B cell (primary cell): ENCODE data around the gene KRT79. TPM values are rescaled to one million over a fixed set of nuclear protein-coding genes. Genes with fewer than 3 reads are reported as not detected.

ENCODE experiments used
- ATAC-seq: fragments of 200-7000 bp; cut with Tn5 transposase; one replicate; pipeline ENCODE4 v1.10.0; 2021; ENCODE audit warnings: low read depth, mild to moderate bottlenecking, moderate number of reproducible peaks, moderate library complexity
- CTCF ChIA-PET: fragments of 350-600 bp; sonication (Branson Sonifier 250); formaldehyde crosslinking; loops from one replicate; lab custom pipeline; 2021; ENCODE audit warnings: antibody characterized with exemption, inconsistent platforms; lab: Charles Lee
- POLR2A ChIA-PET: fragments of 350-600 bp; sonication (Branson Sonifier 250); formaldehyde crosslinking; loops from one replicate; lab custom pipeline; 2021; ENCODE audit warnings: antibody characterized with exemption; lab: Charles Lee
- DNase-seq: peaks from one replicate; pipeline ENCODE4 v3.0.0; 2013
- H2AFZ ChIP-seq: 2 replicates; pipeline ENCODE4 v1.6.1; 2012; ENCODE audit warnings: mild to moderate bottlenecking, low read depth, low read length; ENCODE audit not compliant: insufficient read depth, poor library complexity, severe bottlenecking
- H3K27ac ChIP-seq, 2 donors: 1 replicate in 1 of 2; 2 replicates in 1 of 2; pipeline ENCODE4 v1.5.1; 2012 to 2013; ENCODE audit warnings: low read length in 2 of 2, mild to moderate bottlenecking in 2 of 2, moderate library complexity in 1 of 2
- H3K27me3 ChIP-seq, 4 experiments: fragments of 200-600 bp in 1 of 4; sonication (generic) in 1 of 4; replicated peaks in 1 of 4; 1 replicate in 2 of 4; 2 replicates in 2 of 4; pipeline versions ENCODE4 v1.6.1 to v1.7.0; 2013 to 2016; ENCODE audit warnings: low read length in 3 of 4, mild to moderate bottlenecking in 2 of 4, mixed read lengths in 1 of 4, moderate library complexity in 1 of 4; ENCODE audit not compliant: insufficient read depth in 4 of 4, control insufficient read depth in 3 of 4; ENCODE audit errors: control extremely low read depth in 1 of 4
- H3K36me3 ChIP-seq, 2 experiments: replicated peaks in 1 of 2; 1 replicate in 1 of 2; 2 replicates in 1 of 2; pipeline versions ENCODE4 v1.6.1 to v1.7.1; 2013; ENCODE audit warnings: low read length in 1 of 2; ENCODE audit not compliant: insufficient read depth in 2 of 2, control insufficient read depth in 1 of 2; ENCODE audit errors: control extremely low read depth in 1 of 2, extremely low read depth in 1 of 2
- H3K4me1 ChIP-seq, 2 donors: fragments of 200-600 bp in 1 of 2; sonication (generic) in 1 of 2; 1 replicate in 1 of 2; 2 replicates in 1 of 2; pipeline versions ENCODE4 v1.5.1 to v1.6.1; 2013 to 2017; ENCODE audit warnings: low read length in 2 of 2; ENCODE audit not compliant: control insufficient read depth in 2 of 2, insufficient read depth in 2 of 2
- H3K4me2 ChIP-seq: replicated peaks from 2 replicates; pipeline ENCODE3; 2012; ENCODE audit warnings: mild to moderate bottlenecking, low read depth, low read length; ENCODE audit not compliant: poor library complexity, severe bottlenecking
- H3K4me3 ChIP-seq, 5 experiments: fragments of 200-600 bp in 1 of 5; sonication (generic) in 1 of 5; 1 replicate in 3 of 5; 2 replicates in 2 of 5; pipeline versions ENCODE4 v1.5.1 to v1.7.0; 2011 to 2016; ENCODE audit warnings: low read length in 4 of 5, mild to moderate bottlenecking in 4 of 5, low read depth in 2 of 5, control low read depth in 1 of 5, moderate library complexity in 1 of 5; ENCODE audit not compliant: insufficient read depth in 1 of 5; ENCODE audit errors: control extremely low read depth in 1 of 5, extremely low read depth in 1 of 5
- H3K79me2 ChIP-seq: fragments of 200-600 bp; sonication (generic); one replicate; pipeline ENCODE4 v1.6.0; 2016; ENCODE audit warnings: low read length; ENCODE audit not compliant: control insufficient read depth, insufficient read depth
- H3K9ac ChIP-seq: fragments of 200-600 bp; sonication (generic); 2 replicates; pipeline ENCODE4 v1.6.1; 2017; ENCODE audit warnings: mild to moderate bottlenecking, low read length, moderate library complexity
- H3K9me3 ChIP-seq, 3 donors: one replicate each; pipeline versions ENCODE4 v1.6.1 to v1.7.1; 2013; ENCODE audit warnings: low read length in 2 of 3; ENCODE audit not compliant: control insufficient read depth in 2 of 3, insufficient read depth in 1 of 3; ENCODE audit errors: control extremely low read depth in 1 of 3
- H4K20me1 ChIP-seq: 2 replicates; pipeline ENCODE4 v1.6.0; 2012; ENCODE audit warnings: mild to moderate bottlenecking, low read length; ENCODE audit not compliant: insufficient read depth, control insufficient read depth, poor library complexity, severe bottlenecking
- H3K27ac Mint-ChIP-seq: one replicate; pipeline ENCODE4 v1.8.0; 2021; ENCODE audit warnings: mixed read lengths
- H3K27me3 Mint-ChIP-seq: one replicate; pipeline ENCODE4 v1.8.0; 2021; ENCODE audit warnings: mixed read lengths
- H3K4me1 Mint-ChIP-seq: one replicate; pipeline ENCODE4 v1.8.0; 2021; ENCODE audit warnings: mixed read lengths
- H3K4me3 Mint-ChIP-seq: one replicate; pipeline ENCODE4 v1.8.0; 2021; ENCODE audit warnings: mixed read lengths
- H3K9me3 Mint-ChIP-seq: one replicate; pipeline ENCODE4 v1.8.0; 2022; ENCODE audit warnings: mixed read lengths; ENCODE audit not compliant: insufficient read depth
- CTCF ChIP-seq: fragments of 200-600 bp; IDR thresholded peaks from one replicate; pipeline ENCODE4 v1.8.0; 2022; ENCODE audit warnings: antibody characterized with exemption, mild to moderate bottlenecking
- EZH2 ChIP-seq: IDR thresholded peaks from 2 replicates; pipeline ENCODE4 v1.6.1; 2012; ENCODE audit warnings: borderline replicate concordance, low read depth, mild to moderate bottlenecking, moderate library complexity, low read length; ENCODE audit not compliant: insufficient read depth, poor library complexity, severe bottlenecking
- WGBS: methylation state at CpG from one replicate; pipeline ENCODE4 v1.1.5; 2013; ENCODE audit warnings: missing lambda C conversion rate; ENCODE audit not compliant: insufficient coverage; 5-methylcytosine and 5-hydroxymethylcytosine counted together
- intact Hi-C: fragments of 100-400 bp; cut with micrococcal nuclease; formaldehyde crosslinking; loops from one replicate; pipeline ENCODE4 v1.10.0; 2022
- polyA plus RNA-seq: library from polyadenylated mRNA; depleted of rRNA; stranded (reverse); fragments of >200 nt; gene quantifications from 2 replicates; pipeline ENCODE4 v1.2.3, GENCODE V29; 2012
- total RNA-seq, 2 donors: library from RNA; stranded (reverse); fragments of 120-200 nt in 1 of 2; gene quantifications; 1 replicate in 1 of 2; 2 replicates in 1 of 2; pipeline versions ENCODE4 v1.2.3 to v1.2.4, GENCODE V29; 2013 to 2022

KRT79 gene
- total and polyA plus RNA-seq, 2 donors (not counting 1 experiment from before 2014, with no cell fraction given), result not detected

- ChIA-PET POLR2A (no interaction called here), CTCF (no interaction called here)
- Histone ChIP-seq H3K4me3 (no peak overlapping the region), H4K20me1 (no peaks in the 10 kb centered on the region), H3K27ac (no peak overlapping the region), H3K4me2 (no peak overlapping the region), H2AFZ (no peak overlapping the region), H3K4me1 (no peaks in the 10 kb centered on the region), H3K36me3 (no peaks in the 10 kb centered on the region), H3K9me3 (no peaks in the 10 kb centered on the region), H3K27me3 (peaks cover 0 to 2% (median 0%) of the 10 kb centered on the region in 4 experiments), H3K79me2 (no peaks in the 10 kb centered on the region), H3K9ac (no peak overlapping the region)
- Mint-ChIP-seq H3K4me1 (no peaks in the 10 kb centered on the region), H3K4me3 (no peak overlapping the region), H3K27me3 (peaks cover 34% of the 10 kb centered on the region), H3K9me3 (no peaks in the 10 kb centered on the region), H3K27ac (no peak overlapping the region)
- DNase-seq (no peak), ATAC-seq (no peak)
- 94% methylated on average over 3 of the region's 3 CpGs for WGBS
- TF ChIP-seq EZH2, result no peak
- TF ChIP-seq CTCF, result no peak
- intact Hi-C loops, result no loop called here
Observed at GRCh38 chr12:52805739-52806138, 28.4 kb downstream of the KRT79 start.

GRCh38 chr12:52805000-52805399 is 29.1 kb downstream of the KRT79 start:
- H3K36me3 ChIP-seq, result no peaks in the 10 kb centered on the region
- 64% methylated on average over 1 of the region's 1 CpG for WGBS

More at GRCh38 chr12:52805000-52805399, 29.1 kb downstream of the KRT79 start:
- Histone ChIP-seq H3K9me3 (no peaks in the 10 kb centered on the region), H3K9ac (no peak overlapping the region), H3K79me2 (no peaks in the 10 kb centered on the region), H3K27me3 (peaks cover 0 to 2% (median 0%) of the 10 kb centered on the region in 4 experiments), H3K4me3 (no peak overlapping the region), H4K20me1 (no peaks in the 10 kb centered on the region), H3K4me2 (no peak overlapping the region), H2AFZ (no peak overlapping the region), H3K27ac (no peak overlapping the region), H3K4me1 (no peaks in the 10 kb centered on the region)
- Mint-ChIP-seq H3K27ac (no peak overlapping the region), H3K4me3 (no peak overlapping the region), H3K27me3 (peaks cover 38% of the 10 kb centered on the region), H3K4me1 (no peaks in the 10 kb centered on the region), H3K9me3 (no peaks in the 10 kb centered on the region)
- POLR2A ChIA-PET, result no interaction called here
- CTCF ChIA-PET, result no interaction called here
- no peak for DNase-seq
- ATAC-seq, result no peak
- intact Hi-C loops, result no loop called here
- no peak for TF ChIP-seq EZH2
- no peak for TF ChIP-seq CTCF
